Measurements from ENCODE around the gene ACBD6.

ACBD6 gene

GRCh38 chr1:180502361-180503279 lies at the start of gene ACBD6 (continued):
- TF ChIP-seq ZNF148 (tag by site-specific recombination; IDR thresholded peaks at IDR 0.05; ENCODE audit: borderline replicate concordance) (no peak), ZNF529 (tag by site-specific recombination; IDR thresholded peaks at IDR 0.05; ENCODE audit: insufficient replicate concordance) (no peak), ZNF600 (tag by site-specific recombination; IDR thresholded peaks at IDR 0.05) (peak; percentile 96), ZNF549 (tag by site-specific recombination; IDR thresholded peaks at IDR 0.05) (no peak), ZNF704 (tag by site-specific recombination; IDR thresholded peaks at IDR 0.05) (no peak), ZNF324 (tag by site-specific recombination; IDR thresholded peaks at IDR 0.05) (peak; percentile 79), ZNF223 (tag by site-specific recombination; IDR thresholded peaks at IDR 0.05) (0 out of 2 replicates have a peak, but pooled peaks have one; percentile 11), ZNF350 (tag by site-specific recombination; IDR thresholded peaks at IDR 0.05) (no peak), ATF2 (tag by site-specific recombination; IDR thresholded peaks at IDR 0.05; ENCODE audit: low read depth) (no peak), ZBTB26 (tag by site-specific recombination; optimal IDR thresholded peaks at IDR 0.05) (peak; percentile 98), YY2 (tag by site-specific recombination; IDR thresholded peaks at IDR 0.05) (no peak; the same call in 1 of the 2 replicates), REST (tag by site-specific recombination; IDR thresholded peaks at IDR 0.05) (peak; percentile 58)

GRCh38 chr1:180551997-180552396 lies 49.6 kb upstream of the ACBD6 start:
- H3K27ac ChIP-seq (ENCODE audit: extremely low read depth, low read depth, low read length): no peak overlapping the region
- ChIA-PET CTCF (interaction anchor here (0.6 to 1.1 kb wide), 3 partner anchors 8 to 19 kb away, joined by 3 read pairs; no protein-coding TSS in a partner anchor), POLR2A (interaction anchor here (0.7 kb wide), 1 partner anchor 90 kb away, joined by 3 read pairs; no protein-coding TSS in a partner anchor)
- no peaks in the 10 kb centered on the region for H3K9me3 ChIP-seq (ENCODE audit: control insufficient read depth, insufficient read depth, low read depth, low read length)
- no peaks in the 10 kb centered on the region for H3K4me1 ChIP-seq (ENCODE audit: control insufficient read depth, insufficient read depth, low read length)
- no peak overlapping the region for H3K4me3 ChIP-seq (ENCODE audit: low read depth, low read length)
- H3K36me3 ChIP-seq (ENCODE audit: control insufficient read depth in 2 of 2, insufficient read depth in 1 of 2, low read length in 2 of 2): no peaks in the 10 kb centered on the region
- TF ChIP-seq ZNF239 (tag by site-specific recombination; IDR thresholded peaks at IDR 0.05) (no peak), BCL6B (tag by site-specific recombination; IDR thresholded peaks at IDR 0.05) (no peak), ZNF514 (tag by site-specific recombination; IDR thresholded peaks at IDR 0.05) (no peak), INSM2 (tag by site-specific recombination; IDR thresholded peaks at IDR 0.05) (no peak), ZNF366 (tag by site-specific recombination; conservative IDR thresholded peaks at IDR 0.05) (no peak), SP3 (tag by site-specific recombination; IDR thresholded peaks at IDR 0.05) (no peak), ZNF266 (tag by site-specific recombination; IDR thresholded peaks at IDR 0.05; ENCODE audit: low read depth) (no peak), HOXD13 (CRISPR knock-in tag; IDR thresholded peaks at IDR 0.05; ENCODE audit: borderline replicate concordance) (no peak), SCRT1 (tag by site-specific recombination; IDR thresholded peaks at IDR 0.05; ENCODE audit: borderline replicate concordance) (no peak), ZNF747 (tag by site-specific recombination; IDR thresholded peaks at IDR 0.05) (no peak)

Data from HEK293 (cell line).